HCT116 (cell line): ENCODE data around the gene MTUS2. TPM values are rescaled to one million over a fixed set of nuclear protein-coding genes. Genes with fewer than 3 reads are reported as not detected.

Source experiments
- ATAC-seq: fragments of 200-7000 bp; cut with Tn5 transposase; 2 replicates; pipeline ENCODE4 v1.9.1; 2020; ENCODE audit warnings: mild to moderate bottlenecking, moderate library complexity
- BruUV-seq: library from RNA; stranded (reverse); fragments of 400-500 nt; replicated peaks from 2 replicates; lab custom pipeline; 2021; lab: Mats Ljungman, UMichigan
- CTCF ChIA-PET: fragments of 300-600 bp; sonication (Branson Sonifier 250); formaldehyde crosslinking; loops from one replicate; lab custom pipeline; 2021; ENCODE audit warnings: antibody characterized with exemption; lab: Charles Lee
- POLR2A ChIA-PET: fragments of 300-600, 350-600 bp; sonication (Branson Sonifier 250); formaldehyde crosslinking; loops from one replicate; lab custom pipeline; 2021; ENCODE audit warnings: antibody characterized with exemption; lab: Charles Lee
- RAD21 ChIA-PET, 2 experiments: fragments of 300-600 bp; sonication (Branson Sonifier 250); formaldehyde crosslinking; loops; one replicate each; lab custom pipeline; 2023; ENCODE audit warnings: low total read pairs in 2 of 2; ENCODE audit not compliant: uncharacterized antibody in 2 of 2, unreplicated experiment in 2 of 2, low non-redundant PET in 1 of 2; lab: Charles Lee
- DNase-seq: peaks from one replicate; pipeline ENCODE4 v3.0.0-alpha.2; 2010; ENCODE audit warnings: low read depth, low spot score
- H2AFZ ChIP-seq: fragments of 200-600 bp; shearing (Covaris generic), sonication (generic); 2 replicates; pipeline ENCODE4 v1.6.1; 2017; ENCODE audit warnings: low read depth, mixed run types, mixed read lengths, antibody characterized with exemption, low read length; ENCODE audit not compliant: poor library complexity, severe bottlenecking
- H3K27ac ChIP-seq: 2 replicates; pipeline ENCODE4 v1.5.1; 2012; ENCODE audit warnings: low read depth, low read length
- H3K27me3 ChIP-seq: fragments of 200-600 bp; sonication (generic); 2 replicates; pipeline ENCODE4 v1.6.1; 2016; ENCODE audit warnings: mixed run types, low read length, mixed read lengths; ENCODE audit not compliant: insufficient read depth
- H3K36me3 ChIP-seq, 2 experiments: fragments of 200-500 bp in 1 of 2; fragments of 200-600 bp in 1 of 2; sonication (Bioruptor generic) in 1 of 2; sonication (generic) in 1 of 2; 2 replicates each; pipeline versions ENCODE4 v1.5.1 to v1.6.1; 2014 to 2016; ENCODE audit warnings: low read length in 2 of 2, inconsistent platforms in 1 of 2, mixed read lengths in 1 of 2, mixed run types in 1 of 2; ENCODE audit not compliant: insufficient read depth in 2 of 2, control insufficient read depth in 1 of 2
- H3K4me1 ChIP-seq, 2 experiments: fragments of 200-600 bp in 1 of 2; sonication (generic) in 1 of 2; 2 replicates each; pipeline versions ENCODE4 v1.5.1 to v1.6.1; 2012 to 2017; ENCODE audit warnings: low read length in 2 of 2, inconsistent platforms in 1 of 2, mild to moderate bottlenecking in 1 of 2, mixed read lengths in 1 of 2, mixed run types in 1 of 2, moderate library complexity in 1 of 2; ENCODE audit not compliant: insufficient read depth in 2 of 2, control insufficient read depth in 1 of 2
- H3K4me2 ChIP-seq: fragments of 200-600 bp; sonication (generic); 2 replicates; pipeline ENCODE4 v1.6.1; 2017; ENCODE audit warnings: mixed run types, low read length, mixed read lengths
- H3K4me3 ChIP-seq, 2 experiments: fragments of 200-600 bp in 1 of 2; sonication (generic) in 1 of 2; replicated peaks in 1 of 2; 2 replicates each; pipeline ENCODE4 v1.5.1; 2011 to 2016; ENCODE audit warnings: low read length in 2 of 2, control low read depth in 1 of 2, low read depth in 1 of 2, mild to moderate bottlenecking in 1 of 2, mixed read lengths in 1 of 2, mixed run types in 1 of 2
- H3K79me2 ChIP-seq: fragments of 200-600 bp; sonication (generic); 2 replicates; pipeline ENCODE4 v1.6.1; 2017; ENCODE audit warnings: mild to moderate bottlenecking, mixed run types, low read length, moderate library complexity, mixed read lengths; ENCODE audit not compliant: insufficient read depth
- H3K9ac ChIP-seq: fragments of 200-600 bp; sonication (generic); 2 replicates; pipeline ENCODE4 v1.6.1; 2016; ENCODE audit warnings: low read length, mixed read lengths
- H3K9me2 ChIP-seq: fragments of 200-600 bp; sonication (generic), shearing (Covaris generic); 2 replicates; pipeline ENCODE4 v1.6.1; 2017; ENCODE audit warnings: mixed run types, mild to moderate bottlenecking, moderate library complexity; ENCODE audit not compliant: insufficient read depth
- H3K9me3 ChIP-seq, 2 experiments: fragments of 200-500 bp in 1 of 2; fragments of 200-600 bp in 1 of 2; sonication (Bioruptor generic) in 1 of 2; sonication (generic) in 1 of 2; 2 replicates each; pipeline ENCODE4 v1.6.1; 2014 to 2017; ENCODE audit warnings: low read length in 2 of 2, mixed read lengths in 2 of 2, inconsistent platforms in 1 of 2, low read depth in 1 of 2, mild to moderate bottlenecking in 1 of 2, mixed run types in 1 of 2, moderate library complexity in 1 of 2; ENCODE audit not compliant: control insufficient read depth in 1 of 2, insufficient read depth in 1 of 2
- H4K20me1 ChIP-seq: fragments of 200-600 bp; sonication (generic), shearing (Covaris generic); 2 replicates; pipeline ENCODE4 v1.6.1; 2017; ENCODE audit warnings: mixed run types, mild to moderate bottlenecking, moderate library complexity; ENCODE audit not compliant: insufficient read depth
- CBX3 ChIP-seq: IDR thresholded peaks from 2 replicates; pipeline ENCODE4 v1.6.1; 2012; ENCODE audit warnings: low read depth
- CEBPB ChIP-seq: IDR thresholded peaks from 2 replicates; pipeline ENCODE4 v1.6.1; 2012; ENCODE audit warnings: low read depth
- EGR1 ChIP-seq: IDR thresholded peaks from 2 replicates; pipeline ENCODE4 v1.6.1; 2012; ENCODE audit warnings: low read depth
- ELF1 ChIP-seq: IDR thresholded peaks from 2 replicates; pipeline ENCODE4 v1.6.1; 2012; ENCODE audit warnings: low read depth, borderline replicate concordance
- EZH2 ChIP-seq: fragments of 200-600 bp; sonication (generic); IDR thresholded peaks from 2 replicates; pipeline ENCODE4 v1.6.1; 2017; ENCODE audit warnings: antibody characterized with exemption, mixed run types
- FOSL1 ChIP-seq: IDR thresholded peaks from 2 replicates; pipeline ENCODE4 v1.6.1; 2012; ENCODE audit warnings: low read depth
- MAX ChIP-seq: IDR thresholded peaks from 2 replicates; pipeline ENCODE4 v1.6.1; 2012
- POLR2AphosphoS5 ChIP-seq: IDR thresholded peaks from 2 replicates; pipeline ENCODE4 v1.6.1; 2011; ENCODE audit warnings: mild to moderate bottlenecking, low read depth, low read length, moderate library complexity
- RAD21 ChIP-seq: IDR thresholded peaks from 2 replicates; pipeline ENCODE4 v1.6.1; 2012; ENCODE audit warnings: low read depth, mild to moderate bottlenecking
- SIN3A ChIP-seq: IDR thresholded peaks from 2 replicates; pipeline ENCODE4 v1.6.1; 2012; ENCODE audit warnings: low read depth
- SP1 ChIP-seq: IDR thresholded peaks from 2 replicates; pipeline ENCODE4 v1.6.1; 2012; ENCODE audit warnings: low read depth
- SRF ChIP-seq: IDR thresholded peaks from 2 replicates; pipeline ENCODE4 v1.6.1; 2012; ENCODE audit warnings: low read depth
- YY1 ChIP-seq: IDR thresholded peaks from 2 replicates; pipeline ENCODE4 v1.6.1; 2011; ENCODE audit warnings: low read length, low read depth, moderate library complexity, mild to moderate bottlenecking; ENCODE audit not compliant: insufficient replicate concordance; ENCODE audit errors: extremely low read depth
- ZBTB33 ChIP-seq: IDR thresholded peaks from 2 replicates; pipeline ENCODE4 v1.6.1; 2011; ENCODE audit warnings: mild to moderate bottlenecking, low read length, moderate library complexity; ENCODE audit not compliant: insufficient replicate concordance; ENCODE audit errors: extremely low read depth
- ZFX ChIP-seq: fragments of 450-650 bp; IDR thresholded peaks from 2 replicates; pipeline ENCODE4 v1.6.1; 2017
- intact Hi-C: fragments of 100-400 bp; cut with micrococcal nuclease; formaldehyde crosslinking; loops from 2 replicates; pipeline ENCODE4 v1.10.0; 2022
- total RNA-seq: library from RNA; stranded (reverse); gene quantifications from one replicate; pipeline ENCODE4 v1.2.1, GENCODE V29; 2021; ENCODE audit not compliant: unreplicated experiment

Gene MTUS2
- total RNA-seq, 1 experiment from 2014 or later: 0.02 TPM

- peaks cover 4 to 25% of the 10 kb centered on the region in 2 experiments; a peak in 2 of 4 replicates for H3K36me3 ChIP-seq
- no peak overlapping the region for H3K4me2 ChIP-seq
- H2AFZ ChIP-seq: no peak overlapping the region
- no peaks in the 10 kb centered on the region for H3K27me3 ChIP-seq
- no peak overlapping the region for H3K27ac ChIP-seq
- H3K9me2 ChIP-seq: no peaks in the 10 kb centered on the region
- RAD21 ChIA-PET: no interaction called here
- no peaks in the 10 kb centered on the region; the same call in 1 of the 2 replicates for H3K79me2 ChIP-seq
- TF ChIP-seq ZBTB33: no peak
- no peak for TF ChIP-seq YY1
- no peak for TF ChIP-seq SIN3A
- no peak for TF ChIP-seq RAD21
- TF ChIP-seq CEBPB: no peak
- TF ChIP-seq ELF1: no peak
- no peak for TF ChIP-seq SRF
- TF ChIP-seq EZH2: no peak
- TF ChIP-seq MAX: no peak
- no peak for TF ChIP-seq CBX3
- TF ChIP-seq EGR1: no peak
- no peak for TF ChIP-seq SP1
- no peak for TF ChIP-seq ZFX
- no peak for TF ChIP-seq FOSL1
- no peak for TF ChIP-seq POLR2AphosphoS5
- TF ChIP-seq, all 23 proteins: peak for 0
- H4K20me1 ChIP-seq: no peaks in the 10 kb centered on the region
- DNase-seq (no peak), ATAC-seq (no peak)
- intact Hi-C loops: no loop called here
- H3K9me3 ChIP-seq: no peaks in the 10 kb centered on the region
- no peak overlapping the region for H3K9ac ChIP-seq
- H3K4me3 ChIP-seq: no peak overlapping the region
- BruUV-seq: no TSS peak
- ChIA-PET POLR2A (no interaction called here), CTCF (no interaction called here)
- no peaks in the 10 kb centered on the region for H3K4me1 ChIP-seq
These were observed 694.0 kb downstream of the MTUS2 start for GRCh38 chr13:29513981-29514719.
